ENCODE measurements around the gene PEX5L. TPM values are rescaled to one million over a fixed set of nuclear protein-coding genes. Genes with fewer than 3 reads are reported as not detected.

The PEX5L gene, protein sequence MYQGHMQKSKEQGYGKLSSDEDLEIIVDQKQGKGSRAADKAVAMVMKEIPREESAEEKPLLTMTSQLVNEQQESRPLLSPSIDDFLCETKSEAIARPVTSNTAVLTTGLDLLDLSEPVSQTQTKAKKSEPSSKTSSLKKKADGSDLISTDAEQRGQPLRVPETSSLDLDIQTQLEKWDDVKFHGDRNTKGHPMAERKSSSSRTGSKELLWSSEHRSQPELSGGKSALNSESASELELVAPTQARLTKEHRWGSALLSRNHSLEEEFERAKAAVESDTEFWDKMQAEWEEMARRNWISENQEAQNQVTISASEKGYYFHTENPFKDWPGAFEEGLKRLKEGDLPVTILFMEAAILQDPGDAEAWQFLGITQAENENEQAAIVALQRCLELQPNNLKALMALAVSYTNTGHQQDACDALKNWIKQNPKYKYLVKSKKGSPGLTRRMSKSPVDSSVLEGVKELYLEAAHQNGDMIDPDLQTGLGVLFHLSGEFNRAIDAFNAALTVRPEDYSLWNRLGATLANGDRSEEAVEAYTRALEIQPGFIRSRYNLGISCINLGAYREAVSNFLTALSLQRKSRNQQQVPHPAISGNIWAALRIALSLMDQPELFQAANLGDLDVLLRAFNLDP
- polyA plus RNA-seq (2011; rRNA removed) (not detected in 2 replicates), polyA minus RNA-seq (2011; rRNA and poly(A)+ RNA removed) (not detected in 2 replicates)

DNA sequence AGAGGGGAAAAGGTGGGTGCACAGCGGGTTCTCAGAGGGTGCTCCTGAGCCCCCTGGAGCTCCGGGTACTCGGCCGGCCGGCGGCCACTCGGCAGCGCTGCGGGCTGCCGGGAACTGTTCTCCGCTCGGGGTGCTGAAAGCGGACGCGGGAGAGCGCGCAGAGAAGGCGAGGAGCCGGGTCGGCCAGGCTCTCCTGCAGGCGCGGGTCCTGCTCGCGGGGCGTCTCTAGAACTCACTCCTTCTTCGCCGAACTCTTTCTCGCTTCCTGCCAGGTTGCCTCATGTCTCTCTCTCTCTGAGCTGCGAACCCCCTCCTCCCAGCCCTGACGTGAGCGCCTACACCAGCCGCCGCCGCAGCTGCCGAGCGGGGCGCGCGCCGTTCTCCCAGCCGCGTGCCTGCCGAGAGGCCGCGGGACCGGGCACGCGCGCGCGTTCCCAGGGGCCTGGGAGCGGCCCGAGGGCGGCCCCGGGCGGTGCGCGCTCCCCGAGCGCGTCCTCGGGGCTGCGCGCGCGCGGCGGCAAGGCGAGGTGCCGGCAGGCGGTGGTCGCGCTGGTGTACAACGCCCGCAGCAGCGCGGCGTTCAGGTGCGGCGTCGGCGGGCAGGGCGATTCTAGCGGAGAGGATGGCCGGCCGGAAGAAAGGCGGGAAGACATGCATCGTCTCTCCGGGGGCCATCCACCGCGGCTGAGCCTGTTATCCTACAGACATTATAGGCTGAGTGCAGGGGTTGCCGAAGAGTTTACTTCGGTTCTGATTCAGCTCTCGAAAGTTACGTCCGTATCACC lies at the start of gene PEX5L:
PEX5L (minus strand) TSS at position 267 of the 785 bp plus-strand sequence. CDS start 338 bp downstream, outside the sequence.
- ChIA-PET POLR2A (no interaction called here), CTCF (no interaction called here)
- TF ChIP-seq, protein P1, sequence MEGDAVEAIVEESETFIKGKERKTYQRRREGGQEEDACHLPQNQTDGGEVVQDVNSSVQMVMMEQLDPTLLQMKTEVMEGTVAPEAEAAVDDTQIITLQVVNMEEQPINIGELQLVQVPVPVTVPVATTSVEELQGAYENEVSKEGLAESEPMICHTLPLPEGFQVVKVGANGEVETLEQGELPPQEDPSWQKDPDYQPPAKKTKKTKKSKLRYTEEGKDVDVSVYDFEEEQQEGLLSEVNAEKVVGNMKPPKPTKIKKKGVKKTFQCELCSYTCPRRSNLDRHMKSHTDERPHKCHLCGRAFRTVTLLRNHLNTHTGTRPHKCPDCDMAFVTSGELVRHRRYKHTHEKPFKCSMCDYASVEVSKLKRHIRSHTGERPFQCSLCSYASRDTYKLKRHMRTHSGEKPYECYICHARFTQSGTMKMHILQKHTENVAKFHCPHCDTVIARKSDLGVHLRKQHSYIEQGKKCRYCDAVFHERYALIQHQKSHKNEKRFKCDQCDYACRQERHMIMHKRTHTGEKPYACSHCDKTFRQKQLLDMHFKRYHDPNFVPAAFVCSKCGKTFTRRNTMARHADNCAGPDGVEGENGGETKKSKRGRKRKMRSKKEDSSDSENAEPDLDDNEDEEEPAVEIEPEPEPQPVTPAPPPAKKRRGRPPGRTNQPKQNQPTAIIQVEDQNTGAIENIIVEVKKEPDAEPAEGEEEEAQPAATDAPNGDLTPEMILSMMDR (IDR thresholded peaks at IDR 0.05; ENCODE audit: insufficient read depth, low read depth, low read length) = no peak
- Histone ChIP-seq H3K27me3 (ENCODE audit: control insufficient read depth, insufficient read depth, low read length) (no peaks in the 10 kb centered on the region; the same call in 1 of the 2 replicates), H3K4me3 (ENCODE audit: low read depth, low read length) (no peak within 1 kb of the TSS; the same call in 1 of the 2 replicates), H3K36me3 (ENCODE audit: control insufficient read depth, insufficient read depth, low read length) (no peaks in the 10 kb centered on the region)
- DNase-seq (ENCODE audit: low read depth) = no peak

DNA sequence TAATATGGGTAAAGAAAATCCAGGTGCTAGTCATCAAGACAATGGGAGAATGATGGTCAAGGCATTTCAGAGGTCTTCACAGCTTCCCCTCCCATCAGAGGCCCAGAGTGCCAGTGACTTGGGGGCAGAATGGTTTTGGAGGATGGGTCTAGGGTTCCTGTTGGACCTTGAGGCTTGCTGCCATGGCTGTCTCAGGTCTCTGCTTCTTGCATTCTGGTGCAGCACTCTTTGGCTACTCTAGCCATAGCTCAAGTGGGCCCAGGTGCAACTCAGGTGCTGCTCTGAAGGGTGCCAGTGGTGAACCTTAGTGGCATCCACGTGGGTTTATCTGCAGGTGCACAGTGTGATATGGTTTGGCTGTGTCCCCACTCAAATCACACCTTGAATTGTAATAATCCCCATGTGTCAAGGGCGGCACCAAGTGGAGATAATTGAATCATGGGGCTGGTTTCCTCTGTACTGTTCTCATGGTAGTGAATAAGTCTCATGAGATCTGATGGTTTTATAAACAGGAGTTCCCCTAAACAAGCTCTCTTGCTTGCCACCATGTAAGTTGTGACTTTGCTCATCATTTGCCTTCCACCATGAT lies 48.5 kb upstream of the PEX5L start:
- Histone ChIP-seq H3K36me3 (ENCODE audit: control insufficient read depth, insufficient read depth, low read length) (no peaks in the 10 kb centered on the region), H3K4me3 (ENCODE audit: low read depth, low read length) (no peak overlapping the region), H3K27me3 (ENCODE audit: control insufficient read depth, insufficient read depth, low read length) (no peaks in the 10 kb centered on the region)
- POLR2A ChIA-PET = no interaction called here
- DNase-seq (ENCODE audit: low read depth) = no peak
- TF ChIP-seq, protein P1 (IDR thresholded peaks at IDR 0.05; ENCODE audit: insufficient read depth, low read depth, low read length) = no peak
- CTCF ChIA-PET = no interaction called here

DNA sequence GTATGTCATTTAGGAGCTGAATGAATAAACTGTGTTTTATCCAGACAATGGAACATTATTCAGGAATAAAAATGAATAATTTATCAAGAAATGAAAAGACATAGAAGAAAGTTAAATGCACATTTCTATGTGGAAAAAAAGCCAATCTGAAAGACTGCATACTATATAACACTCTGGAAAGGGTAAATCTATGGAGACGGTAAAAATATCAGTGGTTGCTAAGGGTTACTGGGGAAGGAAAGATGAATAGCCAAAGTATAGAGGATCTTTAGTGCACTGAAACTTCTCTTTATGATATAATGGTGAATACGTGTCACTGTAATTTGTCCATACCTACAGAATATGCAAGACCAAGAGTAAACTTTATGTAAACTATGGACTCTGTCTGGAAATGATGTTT lies 46.0 kb upstream of the PEX5L start:
- Histone ChIP-seq H3K4me3 (ENCODE audit: low read depth, low read length) (no peak overlapping the region), H3K36me3 (ENCODE audit: control insufficient read depth, insufficient read depth, low read length) (no peaks in the 10 kb centered on the region), H3K27me3 (ENCODE audit: control insufficient read depth, insufficient read depth, low read length) (no peaks in the 10 kb centered on the region)
- ChIA-PET POLR2A (no interaction called here), CTCF (no interaction called here)
- DNase-seq (ENCODE audit: low read depth) = no peak
- TF ChIP-seq, protein P1 (IDR thresholded peaks at IDR 0.05; ENCODE audit: insufficient read depth, low read depth, low read length) = no peak

DNA sequence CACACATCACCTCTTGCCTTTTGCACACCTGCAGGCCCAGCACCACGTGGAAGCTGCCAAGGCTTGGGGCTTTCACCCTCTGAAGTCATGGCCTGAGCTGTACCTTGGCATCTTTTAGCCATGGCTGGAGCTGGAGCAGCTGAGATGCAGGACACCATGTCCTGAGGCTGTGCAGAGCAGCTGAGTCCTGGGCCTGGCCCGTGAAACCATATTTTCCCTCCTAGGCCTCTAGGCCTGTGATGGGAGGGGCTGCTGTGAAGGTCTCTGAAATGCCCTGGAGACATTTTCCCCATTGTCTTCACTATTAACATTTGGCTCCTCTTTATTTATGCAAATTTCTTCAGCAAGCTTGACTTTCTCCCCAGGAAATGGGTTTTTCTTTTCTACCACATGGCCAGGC lies 41.9 kb upstream of the PEX5L start:
- TF ChIP-seq, protein P1 (IDR thresholded peaks at IDR 0.05; ENCODE audit: insufficient read depth, low read depth, low read length) = no peak
- Histone ChIP-seq H3K27me3 (ENCODE audit: control insufficient read depth, insufficient read depth, low read length) (no peaks in the 10 kb centered on the region), H3K4me3 (ENCODE audit: low read depth, low read length) (no peak overlapping the region), H3K36me3 (ENCODE audit: control insufficient read depth, insufficient read depth, low read length) (no peaks in the 10 kb centered on the region)
- no peak for DNase-seq (ENCODE audit: low read depth)
- POLR2A ChIA-PET = no interaction called here
- CTCF ChIA-PET = no interaction called here

Data from BJ (cell line).